Muscle of leg (tissue), 16 donors: ENCODE data around the gene RNASE3. TPM values are rescaled to one million over a fixed set of nuclear protein-coding genes. Genes with fewer than 3 reads are reported as not detected.
"Not testable (repeated sequence)": the region's sequence is repeated elsewhere in the genome, so short reads cannot be mapped to it uniquely, and the experiment has no call there.

Experiments
- DNase-seq: peaks from one replicate; pipeline ENCODE4 v3.0.0; 2013
- H3K27ac ChIP-seq: one replicate; pipeline ENCODE4 v1.5.1; 2013; ENCODE audit warnings: mild to moderate bottlenecking, low read length, control low read depth
- H3K27me3 ChIP-seq: one replicate; pipeline ENCODE4 v1.6.1; 2013; ENCODE audit warnings: low read length; ENCODE audit not compliant: control insufficient read depth, insufficient read depth
- H3K36me3 ChIP-seq: one replicate; pipeline ENCODE4 v1.6.1; 2013; ENCODE audit warnings: low read length; ENCODE audit not compliant: control insufficient read depth, insufficient read depth
- H3K4me1 ChIP-seq: one replicate; pipeline ENCODE4 v1.6.1; 2013; ENCODE audit warnings: low read length; ENCODE audit not compliant: control insufficient read depth, insufficient read depth
- H3K4me3 ChIP-seq: one replicate; pipeline ENCODE4 v1.5.1; 2013; ENCODE audit warnings: low read length, control low read depth
- H3K9me3 ChIP-seq: replicated peaks from 2 replicates; pipeline ENCODE4 v1.6.1; 2013; ENCODE audit warnings: low read depth, low read length; ENCODE audit not compliant: control insufficient read depth
- WGBS: methylation state at CpG from one replicate; pipeline ENCODE4 v1.1.5; 2013; ENCODE audit warnings: missing lambda C conversion rate; ENCODE audit not compliant: insufficient coverage; 5-methylcytosine and 5-hydroxymethylcytosine counted together
- long read RNA-seq, 11 donors: transcript quantifications; one replicate each; lab custom pipeline, GENCODE V29; 2026
- polyA plus RNA-seq, 8 donors: library from polyadenylated mRNA; unstranded; fragments of 120-200 nt; gene quantifications; one replicate each; pipeline versions ENCODE4 v1.2.1 to v1.2.3, GENCODE V29; 2013; ENCODE audit warnings: inconsistent platforms in 1 of 8, low replicate concordance in 1 of 8; ENCODE audit not compliant: insufficient read length in 8 of 8, insufficient read depth in 1 of 8
- total RNA-seq: library from RNA; stranded (reverse); fragments of 120-200 nt; gene quantifications from one replicate; pipeline ENCODE4 v1.2.4, GENCODE V29; 2013

The RNASE3 gene
- not detected for total RNA-seq
- 1 to 10 TPM in 1 of 8 donors, under 1 TPM in 6, not detected in 1; 0.18 to 1.1 (median 0.32) TPM for polyA plus RNA-seq
- long read RNA-seq, donor 1, partial matches to known transcripts: 0 of 1 reads
- long read RNA-seq, donor 1, other reads (novel, unspliced or antisense): 0 of 1 reads
- long read RNA-seq, donor 2: 0 reads
- long read RNA-seq, donor 3: 0 reads
- long read RNA-seq, donor 4: 0 reads
- long read RNA-seq, donor 5: 0 reads
- long read RNA-seq, donor 6: 0 reads
- long read RNA-seq, donor 7: 0 reads
- long read RNA-seq, donor 8: 0 reads
- long read RNA-seq, donor 9: 0 reads
- long read RNA-seq, donor 10: 0 reads
- long read RNA-seq, donor 11: 0 reads

DNA sequence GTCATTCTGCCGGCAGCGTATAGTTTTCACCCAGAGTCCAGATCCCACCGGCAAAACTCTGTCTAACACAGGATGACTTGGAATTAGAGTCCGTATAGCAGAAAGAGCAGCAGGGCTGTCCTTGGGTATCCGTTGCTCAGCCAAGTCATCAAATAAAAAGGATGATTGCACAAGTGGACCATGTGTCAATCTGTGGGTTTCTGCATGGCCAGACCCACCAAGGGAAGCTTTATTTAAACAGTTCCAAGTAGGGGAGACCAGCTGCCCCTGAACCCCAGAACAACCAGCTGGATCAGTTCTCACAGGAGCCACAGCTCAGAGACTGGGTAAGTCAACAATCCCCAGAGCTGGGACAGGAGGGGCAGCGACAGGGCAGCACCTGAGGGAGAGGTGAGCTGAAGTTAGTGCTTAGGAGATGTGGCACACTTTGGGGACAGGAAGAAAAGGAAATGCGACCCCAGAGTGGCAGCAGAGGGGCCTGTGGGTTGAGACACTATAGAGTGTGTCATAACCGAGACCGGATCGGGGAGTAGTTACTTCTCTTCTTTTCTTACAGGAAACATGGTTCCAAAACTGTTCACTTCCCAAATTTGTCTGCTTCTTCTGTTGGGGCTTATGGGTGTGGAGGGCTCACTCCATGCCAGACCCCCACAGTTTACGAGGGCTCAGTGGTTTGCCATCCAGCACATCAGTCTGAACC is at the start of gene RNASE3:
TSS of gene RNASE3 (plus strand) at position 260 of the 700 bp plus-strand sequence. CDS start at position 562, 302 bp downstream.
- not testable (repeated sequence) for H3K9me3 ChIP-seq

DNA sequence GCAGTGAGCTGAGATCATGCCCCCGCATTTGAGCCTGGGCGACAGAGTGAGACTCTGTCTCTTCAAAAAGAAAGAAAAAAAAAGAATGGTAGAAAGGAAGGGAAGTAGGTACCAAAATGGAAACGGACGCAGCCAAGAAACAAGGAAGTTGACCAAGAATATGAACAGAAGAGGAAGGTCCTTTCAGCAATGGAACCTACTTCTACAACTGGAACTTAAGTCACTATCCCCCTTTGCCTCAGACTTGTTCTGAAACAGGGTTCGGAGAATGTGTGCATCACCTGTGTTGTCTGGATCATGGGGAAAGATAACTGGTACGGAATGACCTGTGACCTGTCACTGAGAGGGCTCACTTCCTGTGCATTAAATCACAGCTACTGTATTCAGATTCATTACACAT is 44.6 kb upstream of the RNASE3 start:
- Histone ChIP-seq H3K36me3 (no peaks in the 10 kb centered on the region), H3K4me1 (no peaks in the 10 kb centered on the region), H3K4me3 (no peak overlapping the region), H3K27me3 (no peaks in the 10 kb centered on the region), H3K9me3 (no peaks in the 10 kb centered on the region), H3K27ac (no peak overlapping the region)
- 75% methylated on average over 2 of the region's 6 CpGs for whole genome bisulfite sequencing
- peak; percentile 37 for DNase-seq

More for the DNA sequence above, at the start of gene RNASE3:
- H3K4me3 ChIP-seq, H3K27ac ChIP-seq, H3K36me3 ChIP-seq, H3K4me1 ChIP-seq, DNase-seq, H3K27me3 ChIP-seq: not testable (repeated sequence)
- 55% methylated on average over 4 of the region's 11 CpGs for WGBS

DNA sequence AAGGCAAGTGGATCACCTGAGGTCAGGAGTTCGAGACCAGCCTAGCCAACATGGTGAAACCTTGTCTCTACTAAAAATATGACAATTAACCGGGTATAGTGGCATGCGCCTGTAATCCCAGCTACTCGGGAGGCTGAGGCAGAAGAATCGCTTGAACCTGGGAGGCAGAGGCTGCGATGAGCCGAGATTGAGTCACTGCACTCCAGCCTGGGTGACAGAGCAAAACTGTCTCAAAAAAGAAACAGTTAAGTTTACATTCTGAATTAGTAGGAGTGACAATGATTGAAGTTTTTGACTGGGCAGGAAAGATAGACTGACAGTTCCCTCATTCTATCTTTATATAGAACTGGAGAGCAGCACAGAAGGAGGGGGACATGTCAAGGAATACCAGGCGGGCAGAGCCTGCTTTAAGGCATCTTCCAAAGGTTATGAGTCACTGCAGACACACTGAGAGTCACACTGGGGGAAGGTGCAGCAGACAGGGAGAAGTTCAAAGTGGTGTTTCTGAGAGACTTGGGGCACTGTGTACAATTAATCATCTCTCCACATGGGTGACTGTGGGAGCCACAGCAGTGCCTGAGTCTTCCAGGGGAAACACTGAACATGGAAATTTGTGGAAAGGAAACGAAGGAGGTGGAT is 42.8 kb upstream of the RNASE3 start:
- Histone ChIP-seq H3K4me3 (no peak overlapping the region), H3K27me3 (no peaks in the 10 kb centered on the region), H3K9me3 (no peaks in the 10 kb centered on the region), H3K4me1 (no peaks in the 10 kb centered on the region), H3K36me3 (no peaks in the 10 kb centered on the region), H3K27ac (no peak overlapping the region)
- 63% methylated on average over 8 of the region's 9 CpGs for WGBS
- DNase-seq: no peak

DNA sequence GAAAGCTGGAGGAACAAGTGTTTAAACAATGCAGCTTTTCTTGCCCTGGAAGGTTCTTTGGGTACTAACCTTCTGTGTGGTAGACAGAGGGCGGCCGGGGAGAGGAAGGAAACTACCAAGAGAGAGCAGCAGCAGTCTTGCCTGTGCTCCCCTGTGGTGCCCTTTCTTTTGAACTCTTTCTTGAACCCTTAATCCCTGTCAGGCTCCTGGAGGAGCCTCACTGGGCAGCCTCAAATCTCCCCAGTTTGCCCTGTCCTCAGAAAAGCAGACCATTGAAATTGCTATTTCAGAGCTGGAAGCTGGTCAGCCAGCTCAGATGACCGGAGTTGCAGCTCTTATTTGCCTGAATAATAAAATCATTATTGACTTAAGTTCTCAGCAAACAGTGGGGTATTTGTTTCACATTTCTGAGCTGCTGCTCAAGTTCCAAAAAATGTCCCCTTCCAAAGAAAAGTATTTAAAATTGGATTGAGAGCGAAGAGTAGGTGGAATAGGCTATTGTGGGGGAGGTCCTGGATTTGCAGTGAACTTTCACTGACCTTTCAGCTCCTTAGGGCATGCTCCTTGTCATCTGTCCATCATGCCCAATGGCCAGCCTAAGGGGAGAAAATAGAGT is 42.1 kb upstream of the RNASE3 start:
- H3K36me3 ChIP-seq: no peaks in the 10 kb centered on the region
- no peak for DNase-seq
- H3K27ac ChIP-seq: no peak overlapping the region
- no peaks in the 10 kb centered on the region for H3K27me3 ChIP-seq
- H3K4me1 ChIP-seq: no peaks in the 10 kb centered on the region
- WGBS: 0% methylated on average over 2 of the region's 4 CpGs
- no peaks in the 10 kb centered on the region for H3K9me3 ChIP-seq
- no peak overlapping the region for H3K4me3 ChIP-seq

DNA sequence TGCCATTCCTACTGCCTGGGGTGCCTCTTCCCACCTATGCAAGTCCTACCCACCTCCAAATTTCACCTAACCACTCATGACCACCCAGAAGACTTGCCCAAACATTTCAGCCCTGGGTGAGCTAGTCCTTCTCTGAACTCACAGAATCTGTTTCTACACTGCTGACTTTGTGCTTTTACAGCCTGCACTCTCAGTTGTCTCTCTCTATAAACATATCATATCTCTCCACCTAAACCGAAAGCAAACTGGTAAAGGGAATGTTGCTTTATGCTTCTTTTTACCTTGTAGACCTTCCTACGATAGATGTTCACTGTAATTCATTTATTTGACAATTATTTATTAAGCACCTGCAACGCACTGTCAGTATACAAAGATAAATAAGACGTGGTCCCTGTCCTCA is 38.1 kb upstream of the RNASE3 start:
- Histone ChIP-seq H3K36me3 (no peaks in the 10 kb centered on the region), H3K4me3 (no peak overlapping the region), H3K27ac (no peak overlapping the region), H3K27me3 (no peaks in the 10 kb centered on the region), H3K4me1 (no peaks in the 10 kb centered on the region), H3K9me3 (no peaks in the 10 kb centered on the region)
- WGBS: no CpG with 5 or more reads among the region's 4 CpGs
- no peak for DNase-seq

DNA sequence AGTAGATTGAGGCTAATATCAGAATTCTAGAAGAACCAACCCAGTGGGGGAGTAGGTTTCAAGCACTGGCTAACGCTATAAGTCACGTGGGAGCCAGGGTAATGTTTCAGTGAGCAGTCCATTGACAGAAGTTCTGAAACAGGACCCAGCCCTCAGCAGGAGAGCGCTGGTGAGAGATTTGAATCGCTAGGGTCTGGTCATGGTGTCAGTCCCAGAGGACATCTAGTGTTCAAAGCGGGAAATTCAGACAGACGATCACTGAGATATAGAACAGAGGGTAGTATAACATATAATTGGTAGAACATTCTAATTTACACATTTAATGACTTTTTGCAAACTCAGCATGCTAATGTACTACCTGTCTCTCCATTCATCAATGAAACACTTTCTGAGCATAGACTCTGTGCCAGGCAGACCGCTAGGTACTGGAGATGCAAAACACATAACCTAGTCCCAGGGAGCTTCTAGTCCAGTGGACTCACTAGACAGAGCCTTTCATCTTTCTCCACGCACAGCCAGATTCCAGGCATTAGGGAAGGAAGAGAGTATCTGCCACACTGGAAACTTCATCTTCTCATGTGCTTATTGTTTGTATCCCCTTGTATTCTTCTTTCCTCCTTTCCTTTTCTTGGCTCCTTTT is 35.4 kb upstream of the RNASE3 start:
- no peaks in the 10 kb centered on the region for H3K36me3 ChIP-seq
- WGBS: 11% methylated on average over 5 of the region's 8 CpGs
- H3K4me1 ChIP-seq: no peaks in the 10 kb centered on the region
- H3K27ac ChIP-seq: no peak overlapping the region
- no peaks in the 10 kb centered on the region for H3K27me3 ChIP-seq
- no peaks in the 10 kb centered on the region for H3K9me3 ChIP-seq
- H3K4me3 ChIP-seq: no peak overlapping the region
- peak; percentile 61 for DNase-seq

DNA sequence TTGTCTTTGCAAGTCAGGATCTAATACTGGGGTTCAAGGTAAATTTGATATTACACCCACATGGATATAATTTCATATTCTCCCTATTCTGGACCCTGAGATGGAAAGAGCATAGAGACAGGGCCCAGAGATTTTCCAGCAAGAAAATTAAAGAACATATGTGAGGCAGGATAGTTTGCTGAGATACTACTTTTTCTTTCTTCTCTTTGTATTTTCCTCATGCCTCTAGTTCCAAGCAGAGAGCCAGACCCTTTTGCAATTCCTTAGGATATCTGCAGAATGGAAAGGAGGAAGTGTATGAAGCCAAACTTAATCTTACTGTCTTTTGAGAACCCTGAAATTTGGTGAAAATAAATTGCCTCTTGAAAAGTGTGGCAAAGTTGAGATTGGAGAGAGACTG is 34.0 kb upstream of the RNASE3 start:
- DNase-seq: no peak
- Histone ChIP-seq H3K4me3 (no peak overlapping the region), H3K4me1 (no peaks in the 10 kb centered on the region), H3K27me3 (no peaks in the 10 kb centered on the region), H3K9me3 (no peaks in the 10 kb centered on the region), H3K27ac (no peak overlapping the region), H3K36me3 (no peaks in the 10 kb centered on the region)

DNA sequence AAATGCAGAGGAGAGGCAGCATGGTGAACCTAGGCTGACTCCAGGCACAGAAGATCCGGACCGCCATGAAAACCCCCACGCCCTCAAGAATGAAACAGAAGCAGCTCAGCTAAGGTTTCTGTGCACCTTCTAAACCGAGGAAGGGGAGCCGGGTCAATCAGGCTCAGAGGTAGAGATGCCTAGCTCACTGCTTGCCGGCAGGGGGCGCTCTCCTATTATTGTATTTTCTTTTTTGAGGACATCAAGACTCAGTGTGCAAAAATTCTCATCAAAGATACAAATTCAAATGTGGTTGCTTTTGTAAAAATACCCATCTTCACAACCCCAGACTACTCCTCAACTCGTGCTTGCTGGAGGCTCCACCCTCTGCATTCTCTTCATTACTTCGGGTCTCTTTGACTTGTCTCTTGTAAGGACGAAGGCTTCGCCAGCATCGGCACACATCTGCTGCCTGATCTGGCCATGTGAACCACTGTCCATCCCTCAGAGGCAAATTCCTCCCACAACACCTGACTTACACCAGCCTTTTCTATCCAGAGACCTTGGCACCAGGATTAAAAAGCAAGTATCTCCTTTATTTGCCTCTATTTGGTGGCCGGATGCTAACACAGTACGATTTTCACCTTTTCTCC is 33.4 kb upstream of the RNASE3 start:
- 31% methylated on average over 9 of the region's 14 CpGs for WGBS
- H3K4me3 ChIP-seq: no peak overlapping the region
- no peaks in the 10 kb centered on the region for H3K27me3 ChIP-seq
- H3K9me3 ChIP-seq: no peaks in the 10 kb centered on the region
- no peaks in the 10 kb centered on the region for H3K4me1 ChIP-seq
- no peak overlapping the region for H3K27ac ChIP-seq
- H3K36me3 ChIP-seq: no peaks in the 10 kb centered on the region
- peak; percentile 63 for DNase-seq

DNA sequence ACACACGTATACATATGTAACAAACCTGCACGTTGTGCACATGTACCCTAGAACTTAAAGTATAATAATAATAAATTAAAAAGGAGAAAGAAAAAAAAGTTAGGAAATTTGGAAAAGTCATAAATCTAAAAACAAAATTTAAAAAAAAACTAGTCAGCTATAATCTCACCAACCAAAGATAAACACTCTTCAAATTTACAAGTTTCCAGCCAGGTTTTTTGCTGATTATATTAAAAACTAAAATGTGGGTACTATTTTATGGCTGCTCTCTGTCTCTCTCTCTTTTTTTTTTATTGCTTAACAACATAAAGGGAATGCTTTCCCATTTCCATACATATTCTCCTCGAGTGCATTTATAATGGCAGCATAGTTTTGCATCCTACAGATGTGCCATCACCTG is 25.0 kb upstream of the RNASE3 start:
- H3K9me3 ChIP-seq: no peaks in the 10 kb centered on the region
- H3K4me1 ChIP-seq: no peaks in the 10 kb centered on the region
- H3K36me3 ChIP-seq: no peaks in the 10 kb centered on the region
- no peak overlapping the region for H3K4me3 ChIP-seq
- no peak overlapping the region for H3K27ac ChIP-seq
- 71% methylated on average over 1 of the region's 3 CpGs for WGBS
- DNase-seq: no peak
- no peaks in the 10 kb centered on the region for H3K27me3 ChIP-seq
